Smooth muscle cell (in vitro differentiated cells): ENCODE results near the gene CD164L2. TPM values are rescaled to one million over a fixed set of nuclear protein-coding genes. Genes with fewer than 3 reads are reported as not detected.

ENCODE experiments used
- DNase-seq: peaks from one replicate; lab custom pipeline; 2025; ENCODE audit not compliant: unreplicated experiment; lab: John Stamatoyannopoulos, UW
- H2AFZ ChIP-seq: fragments of 200-600 bp; sonication (generic); 2 replicates; pipeline ENCODE4 v1.6.0; 2016; ENCODE audit warnings: antibody characterized with exemption, low read depth, mild to moderate bottlenecking
- H3F3A ChIP-seq: fragments of 200-600 bp; sonication (generic); 2 replicates; pipeline ENCODE4 v1.6.0; 2017; ENCODE audit warnings: antibody characterized with exemption, low read depth
- H3K27ac ChIP-seq: fragments of 200-600 bp; sonication (generic); 2 replicates; pipeline ENCODE4 v1.5.1; 2016; ENCODE audit warnings: low read depth, mild to moderate bottlenecking
- H3K27me3 ChIP-seq: fragments of 200-600 bp; sonication (generic); 2 replicates; pipeline ENCODE4 v1.6.1; 2016; ENCODE audit warnings: low read depth, mild to moderate bottlenecking
- H3K36me3 ChIP-seq: fragments of 200-600 bp; sonication (generic); 2 replicates; pipeline ENCODE4 v1.5.1; 2016; ENCODE audit warnings: low read depth
- H3K4me1 ChIP-seq: fragments of 200-600 bp; sonication (generic); 2 replicates; pipeline ENCODE4 v1.5.1; 2016; ENCODE audit warnings: low read depth
- H3K4me2 ChIP-seq: fragments of 200-600 bp; sonication (generic); 2 replicates; pipeline ENCODE4 v1.6.0; 2016; ENCODE audit warnings: mild to moderate bottlenecking
- H3K4me3 ChIP-seq: fragments of 200-600 bp; sonication (generic); 2 replicates; pipeline ENCODE4 v1.5.1; 2016; ENCODE audit warnings: mild to moderate bottlenecking
- H3K79me2 ChIP-seq: fragments of 200-600 bp; sonication (generic); 2 replicates; pipeline ENCODE4 v1.6.0; 2016; ENCODE audit warnings: low read depth, mild to moderate bottlenecking
- H3K9ac ChIP-seq: fragments of 200-600 bp; sonication (generic); 2 replicates; pipeline ENCODE4 v1.6.0; 2016; ENCODE audit warnings: low read depth
- H3K9me3 ChIP-seq: fragments of 200-600 bp; sonication (generic); replicated peaks from 2 replicates; pipeline ENCODE4 v1.5.1; 2016; ENCODE audit warnings: low read depth
- H4K20me1 ChIP-seq: fragments of 200-600 bp; sonication (generic); 2 replicates; pipeline ENCODE4 v1.6.0; 2016; ENCODE audit warnings: low read depth
- WGBS: methylation state at CpG from one replicate; pipeline ENCODE4 v1.1.7; 2016; ENCODE audit warnings: low lambda C conversion rate; 5-methylcytosine and 5-hydroxymethylcytosine counted together
- polyA plus RNA-seq: library from polyadenylated mRNA; unstranded; fragments of >200 nt; fragmentation: Nextera tagmentation; extraction: Ambion mirVana; gene quantifications from 2 replicates; pipeline ENCODE4 v1.2.1, GENCODE V29; 2016
- total RNA-seq: library from RNA; depleted of rRNA; stranded (reverse); fragments of >200 nt; gene quantifications from 2 replicates; pipeline ENCODE4 v1.2.3, GENCODE V29; 2014
- TF ChIP-seq, protein P1 (sequence below): fragments of 200-600 bp; sonication (generic); IDR thresholded peaks from 2 replicates; pipeline ENCODE4 v1.5.1; 2017; ENCODE audit warnings: borderline replicate concordance, mild to moderate bottlenecking, antibody characterized with exemption; ENCODE audit not compliant: insufficient read depth, poor library complexity, severe bottlenecking

The CD164L2 gene
- total and polyA plus RNA-seq, 2 experiments from 2014 or later: 0.31 to 0.45 TPM

- H3K27ac ChIP-seq: no peak overlapping the region
- no peak overlapping the region for H2AFZ ChIP-seq
- no peaks in the 10 kb centered on the region for H3K9me3 ChIP-seq
- no peaks in the 10 kb centered on the region for H3K36me3 ChIP-seq
- TF ChIP-seq, protein P1, sequence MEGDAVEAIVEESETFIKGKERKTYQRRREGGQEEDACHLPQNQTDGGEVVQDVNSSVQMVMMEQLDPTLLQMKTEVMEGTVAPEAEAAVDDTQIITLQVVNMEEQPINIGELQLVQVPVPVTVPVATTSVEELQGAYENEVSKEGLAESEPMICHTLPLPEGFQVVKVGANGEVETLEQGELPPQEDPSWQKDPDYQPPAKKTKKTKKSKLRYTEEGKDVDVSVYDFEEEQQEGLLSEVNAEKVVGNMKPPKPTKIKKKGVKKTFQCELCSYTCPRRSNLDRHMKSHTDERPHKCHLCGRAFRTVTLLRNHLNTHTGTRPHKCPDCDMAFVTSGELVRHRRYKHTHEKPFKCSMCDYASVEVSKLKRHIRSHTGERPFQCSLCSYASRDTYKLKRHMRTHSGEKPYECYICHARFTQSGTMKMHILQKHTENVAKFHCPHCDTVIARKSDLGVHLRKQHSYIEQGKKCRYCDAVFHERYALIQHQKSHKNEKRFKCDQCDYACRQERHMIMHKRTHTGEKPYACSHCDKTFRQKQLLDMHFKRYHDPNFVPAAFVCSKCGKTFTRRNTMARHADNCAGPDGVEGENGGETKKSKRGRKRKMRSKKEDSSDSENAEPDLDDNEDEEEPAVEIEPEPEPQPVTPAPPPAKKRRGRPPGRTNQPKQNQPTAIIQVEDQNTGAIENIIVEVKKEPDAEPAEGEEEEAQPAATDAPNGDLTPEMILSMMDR: peak; percentile 26
- peaks cover 5% of the 10 kb centered on the region for H3K79me2 ChIP-seq
- no peak overlapping the region for H3K4me2 ChIP-seq
- no peak overlapping the region for H3K9ac ChIP-seq
- WGBS: 87% methylated on average over 13 of the region's 13 CpGs
- H3K27me3 ChIP-seq: no peaks in the 10 kb centered on the region
- peaks cover 5% of the 10 kb centered on the region for H4K20me1 ChIP-seq
- no peak for DNase-seq
- no peak overlapping the region for H3K4me3 ChIP-seq
- H3K4me1 ChIP-seq: peaks cover 15% of the 10 kb centered on the region
- H3F3A ChIP-seq: peaks cover 7% of the 10 kb centered on the region
Measured at GRCh38 chr1:27368869-27369582, 14.1 kb downstream of the CD164L2 start.

GRCh38 chr1:27367160-27367650, 15.9 kb downstream of the CD164L2 start:
- H3F3A ChIP-seq: peaks cover 7% of the 10 kb centered on the region
- peaks cover 5% of the 10 kb centered on the region for H3K79me2 ChIP-seq
- TF ChIP-seq, protein P1: no peak
- no peaks in the 10 kb centered on the region for H3K9me3 ChIP-seq
- no peak for DNase-seq
- peaks cover 15% of the 10 kb centered on the region for H3K4me1 ChIP-seq
- peak overlapping the region; percentile 96 for H2AFZ ChIP-seq
- H3K9ac ChIP-seq: no peak overlapping the region
- peaks cover 5% of the 10 kb centered on the region for H4K20me1 ChIP-seq
- peak overlapping the region; percentile 88 for H3K4me2 ChIP-seq
- peak overlapping the region; percentile 75 for H3K27ac ChIP-seq
- WGBS: 44% methylated on average over 8 of the region's 8 CpGs
- no peaks in the 10 kb centered on the region for H3K27me3 ChIP-seq
- H3K36me3 ChIP-seq: no peaks in the 10 kb centered on the region
- H3K4me3 ChIP-seq: peak overlapping the region; percentile 63

DNA sequence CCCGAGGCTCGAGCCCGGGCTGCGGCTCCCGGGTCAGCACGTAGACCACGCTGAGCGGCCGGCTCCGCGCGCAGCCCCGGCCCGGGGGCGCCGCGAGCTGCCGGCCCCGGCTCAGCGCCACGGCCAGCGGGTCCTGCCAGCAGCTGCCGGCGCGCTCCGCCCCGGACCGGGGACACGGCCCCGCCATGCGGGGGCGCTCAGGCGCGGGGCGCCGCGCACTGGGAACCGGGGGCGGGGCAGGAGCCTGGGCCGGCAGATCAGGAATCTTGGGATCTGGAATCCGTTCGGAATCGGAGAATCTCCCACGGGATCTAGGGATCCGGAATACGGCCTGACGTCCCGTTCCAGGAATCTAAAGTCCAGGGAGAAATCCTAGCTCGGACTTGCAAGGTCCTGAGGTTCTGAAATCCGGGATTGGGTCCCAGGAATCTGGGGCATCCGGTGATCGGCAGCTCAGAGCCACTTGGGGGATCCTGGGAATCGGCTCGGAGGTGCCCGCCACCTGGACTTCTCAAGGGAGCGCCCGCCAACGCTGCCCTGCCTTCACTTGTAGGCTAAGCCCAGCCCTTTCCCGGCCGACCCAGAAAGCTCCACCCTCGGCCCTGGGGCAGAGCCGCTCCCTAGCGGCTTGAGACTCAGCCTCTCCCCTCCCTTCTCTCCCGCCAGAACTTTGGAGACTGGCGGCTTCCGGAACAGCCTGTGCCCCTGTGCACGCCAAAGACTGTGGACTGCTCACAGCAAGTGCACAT, 16.5 kb downstream of the CD164L2 start, which contains the start of gene MAP3K6:
MAP3K6 (minus strand) TSS at position 551 of the 749 bp plus-strand sequence; CDS start at position 187, 364 bp downstream.
- no peaks in the 10 kb centered on the region for H3K27me3 ChIP-seq
- no peaks in the 10 kb centered on the region for H3K9me3 ChIP-seq
- H3K4me3 ChIP-seq: peak within 1 kb of the TSS; percentile 63
- H3K4me1 ChIP-seq: peaks cover 15% of the 10 kb centered on the region
- peaks cover 5% of the 10 kb centered on the region for H4K20me1 ChIP-seq
- H3K4me2 ChIP-seq: peak within 1 kb of the TSS; percentile 88
- H3K36me3 ChIP-seq: no peaks in the 10 kb centered on the region
- H3K79me2 ChIP-seq: peaks cover 5% of the 10 kb centered on the region
- peak within 1 kb of the TSS; percentile 77 for H3K27ac ChIP-seq
- H2AFZ ChIP-seq: peak within 1 kb of the TSS; percentile 96
- H3F3A ChIP-seq: peaks cover 7% of the 10 kb centered on the region
- peak; percentile 70 for DNase-seq
- TF ChIP-seq, protein P1: peak; percentile 30
- H3K9ac ChIP-seq: peak within 1 kb of the TSS; percentile 80
- 0% methylated on average over 42 of the region's 67 CpGs for WGBS
